Transverse colon (tissue), 4 donors: Measurements from ENCODE around the gene TTYH3.

Experiments
- EP300 ChIP-seq: sonication (generic); formaldehyde crosslinking; IDR thresholded peaks from one replicate; pipeline ENCODE4 v1.6.1; 2017; ENCODE audit warnings: antibody characterized with exemption, low read depth
- POLR2A ChIP-seq: fragments of 450-650 bp; IDR thresholded peaks from one replicate; pipeline ENCODE4 v1.6.1; 2016; ENCODE audit warnings: antibody characterized with exemption, mild to moderate bottlenecking, moderate library complexity
- POLR2AphosphoS5 ChIP-seq, 3 donors: sonication (generic); formaldehyde crosslinking; IDR thresholded peaks; one replicate each; pipeline ENCODE4 v1.6.1; 2016; ENCODE audit warnings: antibody characterized with exemption in 3 of 3
- TF ChIP-seq, protein P1 (sequence below), 5 experiments: fragments of 200-600 bp in 3 of 5; fragments of 450-650 bp in 2 of 5; sonication (generic) in 3 of 5; IDR thresholded peaks; 1 replicate in 2 of 5; 2 replicates in 3 of 5; pipeline ENCODE4 v1.5.1; 2016 to 2017; ENCODE audit warnings: antibody characterized with exemption in 5 of 5, inconsistent platforms in 3 of 5, mild to moderate bottlenecking in 2 of 5, moderate library complexity in 1 of 5

DNA sequence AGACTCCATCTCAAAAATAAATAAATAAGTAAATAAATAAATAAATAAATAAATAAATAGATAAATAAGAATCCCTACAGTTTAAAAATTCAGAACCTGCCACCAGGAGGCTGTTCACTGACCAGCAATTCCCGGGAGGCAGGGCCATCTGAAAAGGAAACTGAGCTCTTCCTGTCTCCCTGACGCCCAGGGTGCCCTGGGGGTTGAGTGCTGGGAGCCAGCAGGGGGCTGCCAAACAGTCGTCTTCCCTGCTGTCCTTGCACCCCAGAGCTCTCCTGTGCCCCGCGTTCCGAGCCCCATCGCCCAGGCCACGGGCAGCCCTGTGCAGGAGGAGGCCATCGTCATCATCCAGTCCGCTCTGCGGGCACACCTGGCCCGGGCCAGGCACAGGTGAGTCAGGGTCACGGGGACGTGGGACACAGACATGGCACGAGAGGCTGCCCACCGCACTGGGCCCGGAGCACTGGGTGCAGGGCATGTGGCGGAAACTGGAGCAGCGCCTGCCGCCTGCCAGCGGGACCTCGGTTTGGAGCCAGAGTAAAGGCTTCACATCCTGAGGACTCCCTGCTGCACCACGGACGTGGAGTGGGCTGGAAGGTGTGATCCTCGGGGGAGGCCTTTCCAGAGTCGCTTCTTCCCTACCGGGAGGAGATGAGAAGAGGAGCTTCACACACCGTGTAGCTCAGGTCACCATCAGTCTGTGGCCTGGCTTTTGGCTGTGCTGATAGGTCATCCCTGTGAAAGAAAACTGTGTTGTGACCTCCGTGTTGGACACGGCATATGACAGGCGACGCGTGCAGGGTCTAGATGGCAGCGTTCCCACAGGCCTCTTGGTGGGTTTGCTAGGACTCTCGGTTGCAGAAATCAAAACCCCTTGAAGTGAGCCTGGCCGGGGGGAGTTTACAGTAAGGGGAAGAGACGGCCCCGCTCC is 25.9 kb upstream of the TTYH3 start:
- TF ChIP-seq, protein P1, sequence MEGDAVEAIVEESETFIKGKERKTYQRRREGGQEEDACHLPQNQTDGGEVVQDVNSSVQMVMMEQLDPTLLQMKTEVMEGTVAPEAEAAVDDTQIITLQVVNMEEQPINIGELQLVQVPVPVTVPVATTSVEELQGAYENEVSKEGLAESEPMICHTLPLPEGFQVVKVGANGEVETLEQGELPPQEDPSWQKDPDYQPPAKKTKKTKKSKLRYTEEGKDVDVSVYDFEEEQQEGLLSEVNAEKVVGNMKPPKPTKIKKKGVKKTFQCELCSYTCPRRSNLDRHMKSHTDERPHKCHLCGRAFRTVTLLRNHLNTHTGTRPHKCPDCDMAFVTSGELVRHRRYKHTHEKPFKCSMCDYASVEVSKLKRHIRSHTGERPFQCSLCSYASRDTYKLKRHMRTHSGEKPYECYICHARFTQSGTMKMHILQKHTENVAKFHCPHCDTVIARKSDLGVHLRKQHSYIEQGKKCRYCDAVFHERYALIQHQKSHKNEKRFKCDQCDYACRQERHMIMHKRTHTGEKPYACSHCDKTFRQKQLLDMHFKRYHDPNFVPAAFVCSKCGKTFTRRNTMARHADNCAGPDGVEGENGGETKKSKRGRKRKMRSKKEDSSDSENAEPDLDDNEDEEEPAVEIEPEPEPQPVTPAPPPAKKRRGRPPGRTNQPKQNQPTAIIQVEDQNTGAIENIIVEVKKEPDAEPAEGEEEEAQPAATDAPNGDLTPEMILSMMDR (IDR thresholded peaks at IDR 0.05), result no peak
- no peak for TF ChIP-seq EP300
- no peak for TF ChIP-seq POLR2A
- no peak for TF ChIP-seq POLR2AphosphoS5 (IDR thresholded peaks at IDR 0.05)
